Endodermal cell (in vitro differentiated cells): ENCODE measurements around the gene XAGE2. TPM values are rescaled to one million over a fixed set of nuclear protein-coding genes. Genes with fewer than 3 reads are reported as not detected.

Experiments
- DNase-seq: peaks from one replicate; pipeline ENCODE4 v3.0.0-alpha.2; 2017
- H3K27ac ChIP-seq: 2 replicates; pipeline ENCODE4 v1.5.1; 2013; ENCODE audit warnings: mild to moderate bottlenecking, low read depth, low read length, moderate library complexity
- H3K27me3 ChIP-seq: 2 replicates; pipeline ENCODE4 v1.6.1; 2013; ENCODE audit warnings: mild to moderate bottlenecking, low read length, moderate library complexity; ENCODE audit not compliant: insufficient read depth, control insufficient read depth, poor library complexity, severe bottlenecking
- H3K36me3 ChIP-seq: 2 replicates; pipeline ENCODE4 v1.7.0; 2013; ENCODE audit warnings: mild to moderate bottlenecking, low read length, moderate library complexity; ENCODE audit not compliant: control insufficient read depth, insufficient read depth
- H3K4me1 ChIP-seq: one replicate; pipeline ENCODE4 v1.7.0; 2013; ENCODE audit warnings: low read length; ENCODE audit not compliant: control insufficient read depth, insufficient read depth
- H3K4me3 ChIP-seq: 2 replicates; pipeline ENCODE4 v1.5.1; 2013; ENCODE audit warnings: mild to moderate bottlenecking, low read length, moderate library complexity
- H3K9ac ChIP-seq: 2 replicates; pipeline ENCODE4 v1.6.1; 2013; ENCODE audit warnings: mild to moderate bottlenecking, low read length, moderate library complexity; ENCODE audit not compliant: poor library complexity, severe bottlenecking; ENCODE audit errors: extremely low read depth
- H3K9me3 ChIP-seq: 2 replicates; pipeline ENCODE4 v1.6.1; 2013; ENCODE audit warnings: mild to moderate bottlenecking, low read length, moderate library complexity; ENCODE audit not compliant: control insufficient read depth
- H3K27ac Mint-ChIP-seq: 2 replicates; pipeline ENCODE4 v1.8.0; 2020; ENCODE audit warnings: mixed read lengths
- H3K27me3 Mint-ChIP-seq: 2 replicates; pipeline ENCODE4 v1.8.0; 2021; ENCODE audit warnings: mild to moderate bottlenecking, mixed read lengths; ENCODE audit not compliant: insufficient read depth
- H3K36me3 Mint-ChIP-seq: 2 replicates; pipeline ENCODE4 v1.8.0; 2020; ENCODE audit warnings: low read depth, mixed read lengths
- H3K4me1 Mint-ChIP-seq: 2 replicates; pipeline ENCODE4 v1.8.0; 2020; ENCODE audit warnings: mixed read lengths
- H3K4me3 Mint-ChIP-seq: 2 replicates; pipeline ENCODE4 v1.8.0; 2020; ENCODE audit warnings: mild to moderate bottlenecking, moderate library complexity, mixed read lengths
- H3K9me3 Mint-ChIP-seq: 2 replicates; pipeline ENCODE4 v1.8.0; 2020; ENCODE audit warnings: mild to moderate bottlenecking, mixed read lengths
- WGBS, 2 experiments: methylation state at CpG; one replicate each; pipeline versions ENCODE4 v1.1.5 to v1.1.7; 2013; ENCODE audit warnings: missing lambda C conversion rate in 2 of 2, mixed read lengths in 1 of 2; ENCODE audit not compliant: insufficient coverage in 1 of 2, insufficient read length in 1 of 2; 5-methylcytosine and 5-hydroxymethylcytosine counted together
- total RNA-seq, 2 donors: library from RNA; stranded (reverse); fragmentation: NEBNext Ultra II Directional in 1 of 2; extraction: Animal tissue kit (Norgen Biotek cat#: 25700) in 1 of 2; gene quantifications; 2 replicates in 1 of 2; 3 replicates in 1 of 2; pipeline ENCODE4 v1.2.1, GENCODE V29; 2021
- TF ChIP-seq, protein P1 (sequence below): fragments of 200-600 bp; sonication (generic); conservative IDR thresholded peaks from 2 replicates; pipeline ENCODE4 v1.5.0; 2021; ENCODE audit warnings: antibody characterized with exemption, mild to moderate bottlenecking

The XAGE2 gene
- total RNA-seq, 2 donors from 2014 or later, result not detected

DNA sequence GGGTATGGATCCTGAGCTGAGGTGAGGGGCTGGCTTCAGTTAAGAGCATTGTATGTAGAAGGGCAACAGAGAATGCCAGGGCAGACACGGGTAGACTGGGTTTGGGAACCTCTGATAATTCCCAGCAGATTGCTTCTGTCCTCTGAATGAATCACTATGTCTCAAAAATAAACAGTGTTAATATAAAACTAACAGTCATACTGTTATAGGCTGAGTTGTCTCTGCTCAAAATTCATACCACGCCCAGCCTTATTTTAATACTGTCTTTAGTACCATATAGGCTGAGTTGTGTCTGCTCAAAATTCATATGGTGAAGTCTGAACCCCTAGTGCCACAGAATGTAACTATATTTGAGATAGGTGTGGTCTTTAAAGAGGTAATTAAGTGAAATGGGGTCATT is 10.0 kb downstream of the XAGE2 start:
- no peaks in the 10 kb centered on the region for H3K4me1 Mint-ChIP-seq
- Histone ChIP-seq H3K9ac (no peak overlapping the region), H3K27ac (no peak overlapping the region), H3K36me3 (no peaks in the 10 kb centered on the region), H3K9me3 (no peaks in the 10 kb centered on the region), H3K27me3 (no peaks in the 10 kb centered on the region), H3K4me3 (no peak overlapping the region), H3K4me1 (no peaks in the 10 kb centered on the region)
- H3K4me3 Mint-ChIP-seq, result no peak overlapping the region
- TF ChIP-seq, protein P1, sequence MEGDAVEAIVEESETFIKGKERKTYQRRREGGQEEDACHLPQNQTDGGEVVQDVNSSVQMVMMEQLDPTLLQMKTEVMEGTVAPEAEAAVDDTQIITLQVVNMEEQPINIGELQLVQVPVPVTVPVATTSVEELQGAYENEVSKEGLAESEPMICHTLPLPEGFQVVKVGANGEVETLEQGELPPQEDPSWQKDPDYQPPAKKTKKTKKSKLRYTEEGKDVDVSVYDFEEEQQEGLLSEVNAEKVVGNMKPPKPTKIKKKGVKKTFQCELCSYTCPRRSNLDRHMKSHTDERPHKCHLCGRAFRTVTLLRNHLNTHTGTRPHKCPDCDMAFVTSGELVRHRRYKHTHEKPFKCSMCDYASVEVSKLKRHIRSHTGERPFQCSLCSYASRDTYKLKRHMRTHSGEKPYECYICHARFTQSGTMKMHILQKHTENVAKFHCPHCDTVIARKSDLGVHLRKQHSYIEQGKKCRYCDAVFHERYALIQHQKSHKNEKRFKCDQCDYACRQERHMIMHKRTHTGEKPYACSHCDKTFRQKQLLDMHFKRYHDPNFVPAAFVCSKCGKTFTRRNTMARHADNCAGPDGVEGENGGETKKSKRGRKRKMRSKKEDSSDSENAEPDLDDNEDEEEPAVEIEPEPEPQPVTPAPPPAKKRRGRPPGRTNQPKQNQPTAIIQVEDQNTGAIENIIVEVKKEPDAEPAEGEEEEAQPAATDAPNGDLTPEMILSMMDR, result no peak
- no peak overlapping the region for H3K27ac Mint-ChIP-seq
- H3K36me3 Mint-ChIP-seq, result no peaks in the 10 kb centered on the region
- peaks cover 5% of the 10 kb centered on the region for H3K27me3 Mint-ChIP-seq
- 83% methylated on average over 1 of the region's 2 CpGs; no CpG with 5 or more reads in 1 of the 2 experiments for WGBS, 2 experiments
- DNase-seq, result no peak
- peaks cover 47% of the 10 kb centered on the region for H3K9me3 Mint-ChIP-seq

DNA sequence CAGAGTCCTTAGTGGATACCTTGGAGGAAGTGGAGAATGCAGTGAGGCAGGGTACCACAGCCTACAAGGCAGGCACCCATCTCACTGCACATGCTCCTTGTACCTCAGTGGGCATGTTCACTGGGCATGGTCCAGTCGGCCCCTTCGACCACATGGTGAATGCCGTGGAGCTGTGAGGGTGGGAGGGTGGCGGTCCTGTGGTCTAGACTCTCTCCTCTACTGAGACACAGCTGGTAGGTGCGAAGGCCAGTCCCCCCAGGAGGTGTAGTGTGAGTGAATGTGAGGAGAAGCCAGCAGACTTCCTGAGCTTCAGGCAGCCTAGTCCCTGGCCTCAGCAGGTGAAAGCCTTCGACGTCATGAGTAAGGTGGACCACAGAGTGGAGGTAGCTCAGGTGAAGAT is 12.2 kb downstream of the XAGE2 start:
- Histone ChIP-seq H3K27me3 (no peaks in the 10 kb centered on the region), H3K9me3 (no peaks in the 10 kb centered on the region), H3K4me1 (no peaks in the 10 kb centered on the region), H3K27ac (no peak overlapping the region), H3K36me3 (no peaks in the 10 kb centered on the region), H3K9ac (no peak overlapping the region), H3K4me3 (no peak overlapping the region)
- Mint-ChIP-seq H3K27me3 (peaks cover 5% of the 10 kb centered on the region), H3K27ac (no peak overlapping the region), H3K4me1 (no peaks in the 10 kb centered on the region), H3K9me3 (peaks cover 48% of the 10 kb centered on the region), H3K36me3 (no peaks in the 10 kb centered on the region), H3K4me3 (no peak overlapping the region)
- TF ChIP-seq, protein P1, result no peak
- DNase-seq, result no peak
- WGBS, 2 experiments, result 89% methylated on average over 6 of the region's 7 CpGs; no CpG with 5 or more reads in 1 of the 2 experiments

DNA sequence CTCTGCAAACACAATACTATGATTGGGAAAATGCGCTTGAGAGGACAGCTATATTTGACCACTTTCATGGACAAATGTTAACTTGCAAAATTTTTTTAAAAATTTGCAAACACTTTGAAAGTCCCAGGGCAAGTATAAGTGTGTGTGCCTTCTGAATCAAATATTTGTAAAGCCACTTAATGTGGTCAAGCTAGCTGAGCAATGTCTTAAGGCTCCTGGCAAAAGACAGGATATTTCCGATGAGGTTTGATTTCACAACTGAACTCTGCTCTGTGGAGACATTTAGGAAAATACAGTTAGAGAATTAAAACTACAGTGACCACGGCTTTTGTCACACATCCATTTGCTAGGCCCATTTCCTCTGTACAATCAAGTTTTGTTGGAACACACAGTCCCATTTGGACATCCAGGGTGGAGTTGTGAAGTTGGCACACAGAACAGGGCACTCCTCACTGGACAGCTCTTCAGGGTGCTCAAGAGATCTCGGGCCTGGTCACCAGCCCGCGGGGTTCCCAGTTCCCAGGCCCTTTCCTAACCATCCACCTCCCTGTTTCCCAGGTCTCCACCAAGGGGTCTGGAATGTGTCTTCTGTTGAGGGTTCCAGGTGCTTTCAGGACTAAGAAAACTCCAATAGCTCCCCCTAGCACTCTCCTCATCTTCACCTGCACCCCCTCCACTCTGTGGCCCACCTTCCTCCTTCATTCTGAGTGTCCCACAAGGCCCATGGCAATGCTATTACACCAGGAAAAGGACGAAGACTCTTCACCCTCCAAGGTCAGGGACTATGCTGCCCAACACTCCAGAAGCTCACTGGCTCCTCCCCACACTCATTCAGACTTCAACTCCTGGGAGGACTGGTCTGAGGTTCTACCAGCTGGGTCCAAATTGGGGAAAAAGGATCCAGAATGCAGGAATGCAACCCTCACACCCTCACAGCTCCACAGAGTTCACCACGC is 41.9 kb downstream of the XAGE2 start:
- H3K27ac ChIP-seq, result no peak overlapping the region
- no peak overlapping the region for H3K27ac Mint-ChIP-seq
- H3K36me3 Mint-ChIP-seq, result no peaks in the 10 kb centered on the region
- no peak overlapping the region for H3K4me3 Mint-ChIP-seq
- WGBS, 2 experiments, result 91% methylated on average over 8 of the region's 8 CpGs; no CpG with 5 or more reads in 1 of the 2 experiments
- H3K9me3 ChIP-seq, result no peaks in the 10 kb centered on the region
- no peaks in the 10 kb centered on the region for H3K27me3 ChIP-seq
- no peaks in the 10 kb centered on the region for H3K4me1 Mint-ChIP-seq
- no peaks in the 10 kb centered on the region for H3K36me3 ChIP-seq
- no peak for DNase-seq
- H3K9ac ChIP-seq, result no peak overlapping the region
- H3K4me1 ChIP-seq, result no peaks in the 10 kb centered on the region
- H3K9me3 Mint-ChIP-seq, result peaks cover 36% of the 10 kb centered on the region
- no peak overlapping the region for H3K4me3 ChIP-seq
- peaks cover 6% of the 10 kb centered on the region for H3K27me3 Mint-ChIP-seq
- TF ChIP-seq, protein P1, result no peak
